CD14-positive monocyte (primary cell): ENCODE data around the gene KIT. TPM values are rescaled to one million over a fixed set of nuclear protein-coding genes. Genes with fewer than 3 reads are reported as not detected.

Experiments
- DNase-seq, 3 donors: peaks; one replicate each; pipeline ENCODE4 v3.0.0-alpha.2; 2011 to 2022
- H2AFZ ChIP-seq: 2 replicates; pipeline ENCODE4 v1.6.0; 2012; ENCODE audit warnings: mild to moderate bottlenecking, low read depth, low read length, inconsistent platforms; ENCODE audit not compliant: insufficient read depth, poor library complexity, severe bottlenecking
- H3K27ac ChIP-seq, 2 donors: 1 replicate in 1 of 2; 2 replicates in 1 of 2; pipeline ENCODE4 v1.5.1; 2012 to 2013; ENCODE audit warnings: low read length in 2 of 2, control low read depth in 1 of 2, inconsistent platforms in 1 of 2, low read depth in 1 of 2, mild to moderate bottlenecking in 1 of 2
- H3K27me3 ChIP-seq, 2 donors: one replicate each; pipeline versions ENCODE4 v1.6.0 to v1.6.1; 2011 to 2013; ENCODE audit warnings: low read length in 2 of 2; ENCODE audit not compliant: control insufficient read depth in 2 of 2, insufficient read depth in 2 of 2
- H3K36me3 ChIP-seq, 2 donors: replicated peaks in 1 of 2; 1 replicate in 1 of 2; 2 replicates in 1 of 2; pipeline versions ENCODE4 v1.5.1 to v1.6.1; 2012 to 2013; ENCODE audit warnings: low read length in 2 of 2, control low read depth in 1 of 2, inconsistent platforms in 1 of 2, mild to moderate bottlenecking in 1 of 2; ENCODE audit not compliant: insufficient read depth in 2 of 2, control insufficient read depth in 1 of 2
- H3K4me1 ChIP-seq, 2 donors: 1 replicate in 1 of 2; 2 replicates in 1 of 2; pipeline versions ENCODE4 v1.5.1 to v1.6.1; 2012 to 2013; ENCODE audit warnings: low read length in 2 of 2, control low read depth in 1 of 2, inconsistent platforms in 1 of 2, mild to moderate bottlenecking in 1 of 2, moderate library complexity in 1 of 2; ENCODE audit not compliant: insufficient read depth in 2 of 2, control insufficient read depth in 1 of 2
- H3K4me2 ChIP-seq: replicated peaks from 2 replicates; pipeline ENCODE3; 2012; ENCODE audit warnings: low read length, moderate library complexity, mild to moderate bottlenecking; ENCODE audit not compliant: poor library complexity, severe bottlenecking; ENCODE audit errors: extremely low read depth
- H3K4me3 ChIP-seq, 3 experiments: fragments of 200-600 bp in 1 of 3; sonication (generic) in 1 of 3; replicated peaks in 1 of 3; 1 replicate in 2 of 3; 2 replicates in 1 of 3; pipeline ENCODE4 v1.5.1; 2011 to 2013; ENCODE audit warnings: low read length in 3 of 3, mild to moderate bottlenecking in 3 of 3, control low read depth in 2 of 3, low read depth in 2 of 3, inconsistent platforms in 1 of 3, moderate library complexity in 1 of 3
- H3K79me2 ChIP-seq: 2 replicates; pipeline ENCODE4 v1.6.0; 2012; ENCODE audit warnings: mild to moderate bottlenecking, control low read depth, inconsistent platforms, low read length, moderate library complexity; ENCODE audit not compliant: insufficient read depth
- H3K9ac ChIP-seq: 2 replicates; pipeline ENCODE4 v1.6.0; 2017; ENCODE audit warnings: low read length, mild to moderate bottlenecking; ENCODE audit not compliant: insufficient read depth, poor library complexity, severe bottlenecking
- H3K9me3 ChIP-seq, 2 donors: replicated peaks in 1 of 2; 1 replicate in 1 of 2; 2 replicates in 1 of 2; pipeline versions ENCODE4 v1.5.1 to v1.6.1; 2012 to 2013; ENCODE audit warnings: low read length in 2 of 2, control low read depth in 1 of 2; ENCODE audit not compliant: control insufficient read depth in 1 of 2, insufficient read depth in 1 of 2
- H4K20me1 ChIP-seq: 2 replicates; pipeline ENCODE4 v1.6.0; 2012; ENCODE audit warnings: mild to moderate bottlenecking, low read length, control low read depth, moderate library complexity; ENCODE audit not compliant: insufficient read depth
- H3K27ac Mint-ChIP-seq, 7 donors: one replicate each; pipeline ENCODE4 v1.8.0; 2020; ENCODE audit warnings: mild to moderate bottlenecking in 7 of 7, mixed read lengths in 7 of 7, moderate library complexity in 6 of 7, inconsistent platforms in 2 of 7
- H3K27me3 Mint-ChIP-seq, 3 donors: one replicate each; pipeline ENCODE4 v1.8.0; 2021 to 2022; ENCODE audit warnings: low read depth in 3 of 3, mild to moderate bottlenecking in 3 of 3, mixed read lengths in 3 of 3, moderate library complexity in 3 of 3, inconsistent platforms in 1 of 3
- H3K36me3 Mint-ChIP-seq, 2 donors: one replicate each; pipeline ENCODE4 v1.8.0; 2020; ENCODE audit warnings: mixed read lengths in 2 of 2, inconsistent platforms in 1 of 2, mild to moderate bottlenecking in 1 of 2
- H3K4me1 Mint-ChIP-seq: one replicate; pipeline ENCODE4 v1.8.0; 2020; ENCODE audit warnings: mild to moderate bottlenecking, mixed read lengths
- H3K4me3 Mint-ChIP-seq, 2 donors: one replicate each; pipeline ENCODE4 v1.8.0; 2020; ENCODE audit warnings: mild to moderate bottlenecking in 2 of 2, mixed read lengths in 2 of 2, moderate library complexity in 1 of 2
- H3K9me3 Mint-ChIP-seq, 7 donors: one replicate each; pipeline ENCODE4 v1.8.0; 2020 to 2022; ENCODE audit warnings: mixed read lengths in 7 of 7, mild to moderate bottlenecking in 6 of 7, moderate library complexity in 6 of 7, inconsistent platforms in 2 of 7
- CTCF ChIP-seq: fragments of 200-600 bp; IDR thresholded peaks from one replicate; pipeline ENCODE4 v1.8.0; 2022; ENCODE audit warnings: antibody characterized with exemption, mild to moderate bottlenecking
- WGBS: methylation state at CpG from one replicate; pipeline ENCODE4 v1.1.5; 2013; ENCODE audit warnings: missing lambda C conversion rate; ENCODE audit not compliant: insufficient coverage; 5-methylcytosine and 5-hydroxymethylcytosine counted together
- intact Hi-C, 2 donors: fragments of 100-400 bp; cut with micrococcal nuclease; formaldehyde crosslinking; loops; one replicate each; pipeline versions ENCODE4 v1.15.0 to v1.15.1; 2023
- polyA plus RNA-seq, 3 donors: library from polyadenylated mRNA; depleted of rRNA in 1 of 3; unstranded in 2 of 3; stranded (reverse) in 1 of 3; fragments of 300-500 nt in 2 of 3; fragments of >200 nt in 1 of 3; fragmentation: Illumina TruSeq in 2 of 3; gene quantifications; 1 replicate in 2 of 3; 2 replicates in 1 of 3; pipeline ENCODE4 v1.2.3, GENCODE V29; 2012 to 2021

The KIT gene
- polyA plus RNA-seq, 3 donors: not detected

DNA sequence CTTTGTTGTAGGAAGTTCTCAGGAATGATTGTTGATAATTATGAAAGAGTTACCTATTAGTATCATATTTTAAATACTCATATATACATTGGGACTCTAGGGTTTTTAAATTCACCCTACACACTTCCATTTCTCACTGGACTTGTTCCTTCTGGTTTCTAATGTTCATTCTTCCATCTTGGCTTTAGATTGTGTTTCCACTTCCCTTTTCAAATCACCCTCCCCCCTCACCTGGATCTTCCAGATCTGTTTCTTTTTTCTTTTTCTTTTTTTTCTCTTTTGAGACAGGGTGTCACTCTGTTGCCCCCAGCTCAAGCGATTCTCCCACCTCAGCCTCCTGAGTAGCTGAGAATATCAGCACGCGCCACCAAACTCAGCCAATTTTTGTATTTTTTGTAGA, 6.7 kb upstream of the KIT start:
- H3K4me2 ChIP-seq: no peak overlapping the region
- no peak for TF ChIP-seq CTCF
- H3K9ac ChIP-seq: no peak overlapping the region
- H3K9me3 ChIP-seq: no peaks in the 10 kb centered on the region
- no peak for DNase-seq
- no peaks in the 10 kb centered on the region for H3K4me1 Mint-ChIP-seq
- WGBS: no CpG with 5 or more reads among the region's 3 CpGs
- no peaks in the 10 kb centered on the region for H3K36me3 ChIP-seq
- no peaks in the 10 kb centered on the region for H3K36me3 Mint-ChIP-seq
- H3K4me3 Mint-ChIP-seq: no peak overlapping the region
- no peak overlapping the region for H3K27ac ChIP-seq
- no peak overlapping the region for H3K27ac Mint-ChIP-seq
- no peaks in the 10 kb centered on the region for H3K4me1 ChIP-seq
- H4K20me1 ChIP-seq: no peaks in the 10 kb centered on the region
- no peak overlapping the region for H2AFZ ChIP-seq
- H3K9me3 Mint-ChIP-seq: no peaks in the 10 kb centered on the region
- peaks cover 5 to 6% (median 5%) of the 10 kb centered on the region in 3 donors for H3K27me3 Mint-ChIP-seq
- intact Hi-C loops: no loop called here
- peaks cover 0 to 3% of the 10 kb centered on the region in 2 donors for H3K27me3 ChIP-seq
- no peaks in the 10 kb centered on the region for H3K79me2 ChIP-seq
- no peak overlapping the region for H3K4me3 ChIP-seq

DNA sequence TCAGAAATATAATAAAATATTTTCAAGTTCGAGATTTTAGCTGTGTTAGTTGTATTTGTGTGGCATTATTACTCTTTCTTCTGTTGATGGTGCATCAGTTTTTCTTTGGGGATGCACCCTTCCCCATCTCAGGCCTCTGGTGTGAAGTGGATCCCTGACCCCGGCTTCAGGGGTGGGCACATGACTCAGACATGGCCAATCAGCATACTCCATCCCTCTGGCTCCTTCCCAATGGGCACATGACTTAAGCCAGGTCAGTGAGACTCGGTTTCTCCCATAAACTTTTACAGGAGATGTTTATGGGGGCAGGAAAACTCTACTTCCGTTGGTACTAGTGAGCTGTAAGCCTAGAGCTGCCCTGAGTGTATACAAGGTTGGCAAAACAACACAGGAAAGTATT, 3.0 kb upstream of the KIT start:
- no peak for DNase-seq

More for the DNA sequence above, 3.0 kb upstream of the KIT start:
- Histone ChIP-seq H3K9me3 (peaks cover 0 to 3% of the 10 kb centered on the region in 2 donors), H3K27me3 (peaks cover 20 to 39% of the 10 kb centered on the region in 2 donors), H3K27ac (no peak overlapping the region), H3K79me2 (peaks cover under 1% of the 10 kb centered on the region), H3K4me1 (peaks cover 22 to 28% of the 10 kb centered on the region in 2 donors), H3K36me3 (no peaks in the 10 kb centered on the region), H3K4me2 (no peak overlapping the region), H3K9ac (no peak overlapping the region), H4K20me1 (no peaks in the 10 kb centered on the region), H2AFZ (no peak overlapping the region), H3K4me3 (no peak overlapping the region)
- WGBS: no CpG with 5 or more reads among the region's 4 CpGs
- intact Hi-C loops: no loop called here
- peaks cover 3 to 4% of the 10 kb centered on the region in 2 donors for H3K36me3 Mint-ChIP-seq
- H3K4me1 Mint-ChIP-seq: peaks cover 28% of the 10 kb centered on the region
- no peak overlapping the region for H3K4me3 Mint-ChIP-seq
- peaks cover 37 to 42% (median 40%) of the 10 kb centered on the region in 3 donors for H3K27me3 Mint-ChIP-seq
- peaks cover 0 to 7% (median 2%) of the 10 kb centered on the region in 7 donors for H3K9me3 Mint-ChIP-seq
- no peak overlapping the region for H3K27ac Mint-ChIP-seq
- TF ChIP-seq CTCF: no peak
